GM12872 (cell line): ENCODE results near the gene CEBPE.

Source experiments
- TF ChIP-seq, protein P1 (sequence below): IDR thresholded peaks from 3 replicates; pipeline ENCODE4 v1.5.1; 2011; ENCODE audit warnings: low read depth, mild to moderate bottlenecking, low read length, moderate library complexity; ENCODE audit not compliant: insufficient read depth

Gene CEBPE

DNA sequence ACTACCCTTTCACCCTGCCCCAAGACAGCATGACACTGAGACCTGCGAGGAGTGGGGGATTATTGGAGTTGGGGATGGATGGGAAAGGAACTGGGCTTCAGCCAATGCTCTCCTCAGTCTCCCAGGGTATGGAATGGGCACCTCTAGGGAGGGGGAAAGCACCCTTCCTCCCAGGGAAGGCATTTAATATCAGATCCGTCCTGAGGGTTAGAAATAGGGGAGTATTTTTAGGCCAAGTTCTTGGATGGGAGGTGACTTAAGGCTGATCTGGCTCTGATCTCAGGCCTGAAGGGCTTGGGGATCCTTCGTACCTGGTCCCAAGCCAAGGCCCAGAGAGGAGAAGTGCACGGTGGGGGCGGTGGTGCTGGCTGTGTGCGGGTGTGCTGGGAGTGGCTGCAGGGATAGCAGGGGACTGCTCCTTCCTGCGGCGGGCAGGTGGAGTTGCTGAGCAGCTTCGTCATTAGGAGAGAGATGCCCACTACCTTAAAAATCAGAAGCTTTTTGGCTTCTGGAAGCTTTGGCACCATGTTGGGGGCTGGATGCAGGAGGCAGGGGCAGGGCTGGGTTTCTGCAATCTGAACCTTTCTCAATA, 7.0 kb upstream of the CEBPE start:
- TF ChIP-seq, protein P1, sequence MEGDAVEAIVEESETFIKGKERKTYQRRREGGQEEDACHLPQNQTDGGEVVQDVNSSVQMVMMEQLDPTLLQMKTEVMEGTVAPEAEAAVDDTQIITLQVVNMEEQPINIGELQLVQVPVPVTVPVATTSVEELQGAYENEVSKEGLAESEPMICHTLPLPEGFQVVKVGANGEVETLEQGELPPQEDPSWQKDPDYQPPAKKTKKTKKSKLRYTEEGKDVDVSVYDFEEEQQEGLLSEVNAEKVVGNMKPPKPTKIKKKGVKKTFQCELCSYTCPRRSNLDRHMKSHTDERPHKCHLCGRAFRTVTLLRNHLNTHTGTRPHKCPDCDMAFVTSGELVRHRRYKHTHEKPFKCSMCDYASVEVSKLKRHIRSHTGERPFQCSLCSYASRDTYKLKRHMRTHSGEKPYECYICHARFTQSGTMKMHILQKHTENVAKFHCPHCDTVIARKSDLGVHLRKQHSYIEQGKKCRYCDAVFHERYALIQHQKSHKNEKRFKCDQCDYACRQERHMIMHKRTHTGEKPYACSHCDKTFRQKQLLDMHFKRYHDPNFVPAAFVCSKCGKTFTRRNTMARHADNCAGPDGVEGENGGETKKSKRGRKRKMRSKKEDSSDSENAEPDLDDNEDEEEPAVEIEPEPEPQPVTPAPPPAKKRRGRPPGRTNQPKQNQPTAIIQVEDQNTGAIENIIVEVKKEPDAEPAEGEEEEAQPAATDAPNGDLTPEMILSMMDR: no peak

DNA sequence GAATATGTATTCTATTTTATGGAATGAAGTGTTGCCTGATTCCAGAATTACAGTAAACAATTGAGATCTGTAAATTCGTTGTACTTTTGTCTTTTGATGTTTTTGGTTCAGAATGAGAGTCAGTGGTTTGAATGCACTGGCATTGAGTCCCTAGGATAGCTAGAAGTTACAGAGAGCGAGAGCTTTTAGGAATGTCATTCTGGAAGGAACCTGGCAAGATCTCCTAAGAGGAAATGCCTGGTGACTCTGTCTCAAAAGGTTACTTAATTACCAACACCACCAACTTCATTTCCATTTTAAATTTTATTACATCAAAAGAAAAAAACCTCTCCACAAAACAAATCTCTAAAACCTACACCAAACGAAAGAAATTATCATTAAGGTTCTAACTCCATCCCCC, 6.0 kb upstream of the CEBPE start:
- TF ChIP-seq, protein P1: no peak

DNA sequence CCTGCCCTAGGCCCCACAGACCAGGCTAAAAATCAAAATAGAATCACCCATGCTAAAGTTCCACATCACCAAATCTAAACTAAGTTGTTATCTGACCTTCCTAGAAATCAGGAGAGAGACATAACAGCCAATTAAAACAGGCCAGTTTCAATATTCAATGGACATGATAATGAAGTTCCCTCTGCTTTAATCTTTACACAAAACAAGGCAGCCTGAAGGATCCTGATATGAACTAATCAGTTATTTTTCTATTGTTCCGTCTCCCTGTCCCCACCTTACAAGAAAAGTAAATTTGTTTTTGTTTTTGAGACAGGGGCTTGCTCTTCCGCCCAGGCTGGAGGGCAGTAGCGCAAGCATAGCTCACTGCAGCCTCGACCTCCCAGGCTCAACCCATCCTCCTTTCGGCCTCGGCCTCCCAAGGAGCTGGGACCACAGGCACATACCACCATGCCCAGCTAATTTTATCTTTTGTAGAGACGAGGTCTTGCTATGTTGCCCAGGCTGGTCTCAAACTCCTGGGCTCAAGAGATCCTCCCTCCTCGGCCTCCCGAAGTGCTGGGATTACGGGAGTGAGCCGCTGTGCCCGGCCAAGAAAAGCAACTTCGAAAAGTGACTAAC, 5.4 kb upstream of the CEBPE start:
- TF ChIP-seq, protein P1: no peak

DNA sequence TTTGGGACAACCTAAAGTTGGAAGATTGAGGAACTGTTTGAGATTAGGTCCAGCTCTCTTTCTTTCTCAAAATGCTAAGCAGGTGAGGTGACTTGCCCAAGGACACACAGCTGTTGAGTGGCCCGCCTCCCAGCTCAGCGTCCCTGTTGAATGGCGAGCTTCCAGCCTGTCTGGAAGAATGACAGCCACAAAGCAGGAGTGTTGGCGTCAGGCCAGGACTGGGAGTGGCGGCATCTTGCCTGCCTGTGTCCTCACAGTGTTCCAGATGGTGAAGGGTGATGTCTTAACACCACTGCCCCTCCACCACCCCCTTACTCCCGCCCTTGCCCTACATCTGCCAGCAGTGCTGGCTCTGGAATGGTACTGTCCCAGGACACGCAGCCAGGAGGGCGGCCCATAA, 4.4 kb upstream of the CEBPE start:
- TF ChIP-seq, protein P1: no peak

DNA sequence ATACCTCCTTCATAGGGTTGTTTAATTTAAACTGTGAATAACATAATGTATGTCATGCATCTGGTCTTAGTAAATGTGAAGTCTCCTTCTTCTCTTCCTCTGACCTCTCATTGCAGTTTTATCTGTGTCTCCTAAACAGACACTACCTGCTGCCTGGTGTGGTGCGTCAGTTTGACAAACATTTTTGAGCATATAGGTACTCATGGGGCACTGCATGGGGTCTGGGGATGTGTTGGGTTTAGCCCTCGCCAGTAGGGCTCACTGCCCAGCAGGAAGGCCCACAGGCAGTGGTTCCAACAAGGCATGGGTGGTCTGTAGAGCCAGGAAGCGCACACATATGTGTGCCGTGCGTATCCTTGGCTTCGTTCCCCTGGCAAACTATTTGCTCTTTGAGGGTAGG, 3.0 kb upstream of the CEBPE start:
- TF ChIP-seq, protein P1: no peak

DNA sequence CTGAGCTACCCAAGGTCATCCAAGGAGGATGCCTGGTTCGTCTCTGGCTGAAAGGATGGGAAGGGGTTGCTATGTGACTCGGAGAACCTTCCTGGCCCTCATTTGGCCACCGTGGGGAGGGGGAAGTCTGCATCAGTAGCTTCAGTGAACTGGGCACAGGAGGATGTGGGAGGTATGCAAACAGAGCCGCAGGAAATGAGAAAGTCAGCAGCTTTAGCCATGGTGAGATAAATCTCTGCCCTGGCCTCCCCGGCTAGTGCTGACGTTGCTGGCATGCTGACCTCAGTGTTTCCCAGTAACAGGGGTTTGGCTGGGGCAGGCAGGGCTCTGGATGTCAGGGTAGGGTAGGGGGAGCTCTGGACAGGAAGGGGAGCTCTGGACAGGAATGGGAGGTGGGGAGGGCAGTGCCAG, 2.3 kb upstream of the CEBPE start:
- TF ChIP-seq, protein P1: no peak

DNA sequence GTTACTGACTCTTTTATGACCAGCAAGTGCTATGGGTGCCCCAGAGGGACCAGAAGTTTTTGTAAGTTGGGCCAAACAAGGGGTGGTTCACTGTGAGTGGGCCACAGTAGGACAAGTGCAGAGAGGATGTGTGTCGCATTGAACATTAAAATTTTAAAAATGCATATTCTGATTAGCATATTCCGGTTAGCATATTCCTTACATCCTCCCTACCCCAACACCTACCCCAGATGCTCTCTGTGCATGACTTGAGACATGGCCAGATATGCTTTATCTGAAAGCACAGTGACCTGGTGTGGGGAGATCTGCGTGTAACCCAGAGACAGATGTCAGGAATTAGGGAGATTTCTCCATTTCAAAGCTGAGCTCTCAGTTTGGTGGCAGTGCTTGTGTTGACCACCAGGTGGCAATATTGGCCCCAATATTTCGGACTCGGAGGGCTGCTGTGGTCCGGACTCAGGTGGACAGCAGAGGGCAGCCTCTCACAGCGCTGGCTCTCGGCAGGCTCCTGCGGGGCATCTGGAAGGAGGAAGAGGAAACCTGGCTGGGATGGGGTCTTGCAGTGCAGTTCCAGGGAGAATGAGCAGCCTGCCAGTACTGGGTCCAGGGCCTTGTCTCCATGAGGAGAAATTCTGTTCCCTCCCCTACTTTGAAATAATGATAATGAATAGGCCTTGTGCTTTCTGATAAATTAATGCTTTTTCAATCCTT, 1.6 kb upstream of the CEBPE start:
- TF ChIP-seq, protein P1: peak; percentile 100
